Fibroblast of villous mesenchyme (primary cell): ENCODE data around the gene TFF2. TPM values are rescaled to one million over a fixed set of nuclear protein-coding genes. Genes with fewer than 3 reads are reported as not detected.

ENCODE experiments used
- DNase-seq: peaks from one replicate; pipeline ENCODE4 v3.0.0-alpha.2; 2010; ENCODE audit warnings: low read depth
- H3K4me3 ChIP-seq: 2 replicates; pipeline ENCODE4 v1.5.1; 2011; ENCODE audit warnings: low read depth, mild to moderate bottlenecking, low read length
- total RNA-seq: library from RNA; depleted of rRNA; stranded (reverse); fragments of >200 nt; gene quantifications from 2 replicates; pipeline ENCODE4 v1.2.3, GENCODE V29; 2012
- TF ChIP-seq, protein P1 (sequence below): IDR thresholded peaks from 2 replicates; pipeline ENCODE4 v1.5.1; 2012; ENCODE audit warnings: low read depth, mild to moderate bottlenecking, low read length; ENCODE audit not compliant: insufficient read depth

Gene TFF2
- total RNA-seq, 1 donor: not detected

DNA sequence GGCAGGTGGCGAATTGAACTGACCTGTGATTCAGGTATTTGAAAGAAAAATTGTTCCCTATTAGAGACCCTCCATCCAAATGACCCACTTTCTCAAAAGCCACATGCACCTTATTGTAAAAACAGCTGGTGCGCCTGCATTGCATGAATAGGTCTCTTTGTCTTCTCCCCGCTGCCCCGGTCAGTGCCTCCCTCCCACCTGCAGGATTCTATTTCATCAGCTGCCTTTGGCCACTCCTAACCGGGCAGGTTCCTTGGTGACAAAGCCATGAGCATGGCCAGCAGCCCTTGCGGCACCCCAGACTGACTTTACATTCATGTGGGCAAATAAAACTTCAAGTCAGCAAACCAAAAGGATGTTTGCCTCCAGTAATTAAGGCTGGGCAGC lies 38.6 kb upstream of the TFF2 start:
- TF ChIP-seq, protein P1, sequence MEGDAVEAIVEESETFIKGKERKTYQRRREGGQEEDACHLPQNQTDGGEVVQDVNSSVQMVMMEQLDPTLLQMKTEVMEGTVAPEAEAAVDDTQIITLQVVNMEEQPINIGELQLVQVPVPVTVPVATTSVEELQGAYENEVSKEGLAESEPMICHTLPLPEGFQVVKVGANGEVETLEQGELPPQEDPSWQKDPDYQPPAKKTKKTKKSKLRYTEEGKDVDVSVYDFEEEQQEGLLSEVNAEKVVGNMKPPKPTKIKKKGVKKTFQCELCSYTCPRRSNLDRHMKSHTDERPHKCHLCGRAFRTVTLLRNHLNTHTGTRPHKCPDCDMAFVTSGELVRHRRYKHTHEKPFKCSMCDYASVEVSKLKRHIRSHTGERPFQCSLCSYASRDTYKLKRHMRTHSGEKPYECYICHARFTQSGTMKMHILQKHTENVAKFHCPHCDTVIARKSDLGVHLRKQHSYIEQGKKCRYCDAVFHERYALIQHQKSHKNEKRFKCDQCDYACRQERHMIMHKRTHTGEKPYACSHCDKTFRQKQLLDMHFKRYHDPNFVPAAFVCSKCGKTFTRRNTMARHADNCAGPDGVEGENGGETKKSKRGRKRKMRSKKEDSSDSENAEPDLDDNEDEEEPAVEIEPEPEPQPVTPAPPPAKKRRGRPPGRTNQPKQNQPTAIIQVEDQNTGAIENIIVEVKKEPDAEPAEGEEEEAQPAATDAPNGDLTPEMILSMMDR: no peak
- DNase-seq: no peak
- no peak overlapping the region for H3K4me3 ChIP-seq

DNA sequence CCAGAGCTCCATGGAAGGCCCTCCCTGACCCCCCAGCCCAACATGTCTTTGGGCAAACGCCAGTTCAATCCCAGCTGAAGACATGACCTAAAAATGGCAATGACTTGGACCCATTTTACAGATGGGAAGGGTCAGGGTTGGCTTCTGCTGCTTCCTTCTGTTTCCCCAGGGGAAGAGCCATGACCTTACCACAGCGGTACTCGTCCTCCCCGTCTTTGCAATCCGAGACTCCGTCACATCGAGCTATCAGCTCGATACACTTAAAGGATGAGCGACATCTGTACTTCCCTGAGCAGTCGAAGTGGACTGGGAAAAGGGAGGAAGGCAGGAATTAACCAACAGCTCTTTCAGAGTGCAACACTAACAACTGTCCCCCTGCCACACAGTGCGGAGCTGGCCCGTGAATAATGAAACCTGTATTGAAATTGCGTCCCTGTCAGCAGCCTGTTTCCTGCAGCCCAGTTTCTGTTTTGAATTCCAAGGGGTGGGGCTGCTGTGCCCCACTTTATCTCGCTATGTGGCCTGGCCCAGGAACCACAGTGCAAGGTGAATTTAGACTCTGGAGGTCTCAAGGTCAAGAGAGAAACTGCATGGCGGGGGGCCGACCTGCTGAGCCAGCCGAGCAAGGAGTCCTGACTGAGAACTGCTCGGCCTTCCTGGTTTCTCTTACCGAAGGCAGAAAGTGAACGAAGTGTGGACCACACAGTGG lies 38.1 kb upstream of the TFF2 start:
- DNase-seq: no peak
- no peak overlapping the region for H3K4me3 ChIP-seq
- TF ChIP-seq, protein P1: no peak

DNA sequence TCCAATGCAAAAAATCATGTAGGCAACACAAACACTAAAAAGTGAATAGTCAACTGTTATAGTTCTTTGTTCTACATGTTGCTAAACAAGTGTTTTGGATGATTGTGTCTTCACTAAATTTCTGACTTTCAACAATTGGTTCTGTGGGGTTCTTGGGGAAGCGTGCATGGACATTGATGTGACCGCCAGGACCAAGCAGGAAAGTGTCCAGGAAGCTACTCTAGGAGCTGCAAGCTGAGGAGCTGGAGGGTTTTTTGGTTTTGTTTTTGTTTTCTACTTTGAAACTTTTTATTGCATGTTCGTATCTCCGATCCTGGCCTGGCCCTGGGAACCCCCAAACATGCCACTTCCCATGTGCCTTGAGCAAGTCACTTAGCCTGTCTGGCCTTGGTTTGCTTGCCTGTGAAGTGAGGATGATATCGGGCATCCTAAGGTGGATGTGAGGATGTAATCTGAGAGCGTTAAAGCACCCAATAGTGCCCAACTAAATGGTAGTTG lies 37.1 kb upstream of the TFF2 start:
- DNase-seq: no peak
- no peak overlapping the region for H3K4me3 ChIP-seq
- TF ChIP-seq, protein P1: no peak

DNA sequence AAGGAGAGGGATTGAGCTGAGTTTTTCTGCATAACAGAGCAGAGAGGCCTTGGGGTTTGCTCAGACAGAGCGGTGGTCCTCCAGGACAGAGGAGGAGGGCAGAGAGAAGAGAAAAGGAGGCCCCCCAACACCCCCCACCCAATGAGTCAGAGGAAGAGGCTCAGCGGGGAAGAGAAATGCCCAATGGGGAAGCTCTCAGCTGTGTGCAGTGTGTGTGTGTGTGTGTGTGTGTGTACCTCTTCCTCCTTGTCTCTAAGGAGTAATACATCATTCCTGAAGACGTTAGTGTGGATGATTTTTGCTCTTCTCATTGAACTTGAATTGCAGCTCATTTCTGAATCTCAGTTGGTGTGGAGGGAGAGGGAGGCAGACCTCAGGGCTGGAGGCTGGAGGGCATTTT lies 36.4 kb upstream of the TFF2 start:
- no peak for DNase-seq
- TF ChIP-seq, protein P1: no peak
- H3K4me3 ChIP-seq: no peak overlapping the region

DNA sequence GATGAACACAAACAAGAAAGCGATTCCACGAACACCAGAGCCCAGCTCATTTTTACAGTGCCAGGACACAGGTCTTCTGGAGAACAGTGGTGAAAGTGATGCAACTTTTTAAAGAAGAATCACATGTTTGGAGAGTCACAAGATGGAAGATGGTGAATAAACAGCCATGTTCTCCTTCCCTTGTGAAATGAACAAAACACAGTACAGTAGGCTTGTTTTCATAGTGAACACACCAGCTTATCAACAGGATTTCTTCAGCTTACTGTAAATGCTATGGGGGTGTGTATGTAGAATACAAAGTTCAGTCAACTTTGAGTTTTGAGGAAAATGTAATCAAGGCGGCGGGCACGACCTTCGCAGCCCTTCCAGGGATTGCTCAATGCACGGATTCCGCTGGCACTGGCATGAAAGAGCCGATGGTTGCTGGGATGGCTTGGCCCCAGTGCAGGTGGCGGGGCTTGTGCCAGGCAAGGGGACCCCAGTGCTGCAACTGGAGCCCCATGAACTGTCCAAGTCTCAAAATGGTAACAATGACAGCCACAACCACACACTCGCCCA lies 35.3 kb upstream of the TFF2 start:
- no peak for DNase-seq
- TF ChIP-seq, protein P1: no peak
- H3K4me3 ChIP-seq: no peak overlapping the region

DNA sequence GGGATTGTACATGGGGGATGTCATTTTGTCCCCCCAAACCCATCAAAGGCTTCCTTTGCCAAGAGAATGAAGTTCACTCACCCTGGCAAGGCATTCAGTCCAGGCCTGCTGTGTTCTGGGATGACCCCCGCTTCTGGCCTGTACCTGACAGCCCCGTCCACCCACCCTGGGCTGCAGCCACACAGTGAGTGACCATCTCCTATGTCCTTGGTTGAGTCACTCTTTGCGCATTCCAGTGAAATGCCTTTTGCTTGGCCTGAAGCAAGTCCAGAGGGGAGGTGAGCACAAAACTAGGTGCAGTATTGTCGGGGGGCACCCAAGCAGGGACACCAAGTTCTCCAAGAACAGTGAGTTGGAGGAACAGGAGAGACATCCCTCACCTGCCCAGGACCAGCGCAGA lies 34.8 kb upstream of the TFF2 start:
- TF ChIP-seq, protein P1: no peak
- no peak for DNase-seq
- no peak overlapping the region for H3K4me3 ChIP-seq

DNA sequence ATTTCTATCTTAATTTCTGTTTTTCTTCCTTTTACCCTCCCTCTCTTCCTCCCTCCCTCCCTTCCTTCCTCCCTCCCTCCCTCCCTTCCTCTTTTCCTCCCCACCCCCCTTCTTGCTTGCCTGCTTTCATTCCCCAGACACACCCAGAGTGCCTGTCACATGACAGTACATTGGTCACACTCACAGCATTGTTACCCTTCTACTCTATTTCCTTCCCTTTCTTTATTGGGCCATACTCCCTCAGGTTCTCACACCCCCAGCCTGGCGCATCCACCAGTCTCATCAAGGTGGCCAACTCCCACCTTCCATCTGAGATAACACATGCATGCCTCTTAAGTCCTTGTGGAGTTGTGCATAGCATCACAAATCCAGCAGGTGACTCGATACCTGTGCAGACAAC lies 34.2 kb upstream of the TFF2 start:
- TF ChIP-seq, protein P1: no peak
- H3K4me3 ChIP-seq: no peak overlapping the region
- DNase-seq: no peak
